Lung (tissue), 12 donors: Measurements from ENCODE around the gene B3GALT6. TPM values are rescaled to one million over a fixed set of nuclear protein-coding genes. Genes with fewer than 3 reads are reported as not detected.

Experiments used
- ATAC-seq: fragments of 200-7000 bp; cut with Tn5 transposase; one replicate; pipeline ENCODE4 v1.9.1; 2020; ENCODE audit warnings: moderate number of reproducible peaks; ENCODE audit not compliant: insufficient read depth, low FRiP score
- DNase-seq, 3 donors: peaks; one replicate each; pipeline ENCODE4 v3.0.0-alpha.2; 2013 to 2017
- H3K27ac ChIP-seq, 2 donors: one replicate each; pipeline ENCODE4 v1.5.1; 2013; ENCODE audit warnings: mild to moderate bottlenecking in 2 of 2, moderate library complexity in 2 of 2, control low read depth in 1 of 2, inconsistent platforms in 1 of 2, low read depth in 1 of 2, low read length in 1 of 2
- H3K27me3 ChIP-seq, 3 donors: one replicate each; pipeline ENCODE4 v1.5.1; 2013; ENCODE audit warnings: low read length in 2 of 3; ENCODE audit not compliant: control insufficient read depth in 3 of 3, insufficient read depth in 3 of 3
- H3K36me3 ChIP-seq, 4 donors: one replicate each; pipeline ENCODE4 v1.5.1; 2013; ENCODE audit warnings: low read length in 4 of 4, mild to moderate bottlenecking in 1 of 4, moderate library complexity in 1 of 4; ENCODE audit not compliant: control insufficient read depth in 4 of 4, insufficient read depth in 4 of 4
- H3K4me1 ChIP-seq, 5 donors: one replicate each; pipeline ENCODE4 v1.5.1; 2013; ENCODE audit warnings: low read length in 5 of 5, mild to moderate bottlenecking in 2 of 5, moderate library complexity in 1 of 5; ENCODE audit not compliant: control insufficient read depth in 5 of 5, insufficient read depth in 5 of 5
- H3K4me3 ChIP-seq: one replicate; pipeline ENCODE4 v1.5.1; 2013; ENCODE audit warnings: mild to moderate bottlenecking, control low read depth, moderate library complexity
- H3K9ac ChIP-seq, 2 donors: one replicate each; pipeline ENCODE4 v1.5.1; 2013; ENCODE audit warnings: low read length in 2 of 2, control low read depth in 1 of 2; ENCODE audit not compliant: insufficient read depth in 1 of 2
- H3K9me3 ChIP-seq, 4 donors: one replicate each; pipeline ENCODE4 v1.5.1; 2013; ENCODE audit warnings: low read length in 3 of 4, mild to moderate bottlenecking in 1 of 4, moderate library complexity in 1 of 4; ENCODE audit not compliant: control insufficient read depth in 4 of 4, insufficient read depth in 3 of 4
- CTCF ChIP-seq: IDR thresholded peaks from 2 replicates; pipeline ENCODE4 v1.5.1; 2012; ENCODE audit warnings: mild to moderate bottlenecking; ENCODE audit errors: control extremely low read depth, extremely low read depth
- WGBS, 2 donors: extraction: QIAGEN DNeasy Blood & Tissue Kit; methylation state at CpG; one replicate each; pipeline ENCODE4 v1.1.7; 2013; 5-methylcytosine and 5-hydroxymethylcytosine counted together
- polyA plus RNA-seq, 2 donors: library from polyadenylated mRNA; stranded (reverse); fragments of 200-250 nt; gene quantifications; one replicate each; pipeline ENCODE4 v1.2.1, GENCODE V29; 2013
- total RNA-seq, 2 donors: library from RNA; depleted of rRNA in 1 of 2; stranded (reverse); fragments of >200 nt in 1 of 2; gene quantifications; one replicate each; pipeline ENCODE4 v1.2.1, GENCODE V29; 2014 to 2021
- donor health status: control.
- donor health status: control.
- donor health status: Bipolar disorder and iron deficiency.
- donor health status: healthy.
- donor health status: DM: yes; HTN: yes; CAD: no.

B3GALT6 gene
- total and polyA plus RNA-seq, 4 donors: 7.0 to 28.3 (median 15.8) TPM

GRCh38 chr1:1218524-1219200 lies 13.4 kb upstream of the B3GALT6 start:
- H3K9me3 ChIP-seq: peaks cover 0 to 2% (median 0%) of the 10 kb centered on the region in 4 donors
- peaks cover 0 to 16% (median 0%) of the 10 kb centered on the region in 5 donors for H3K4me1 ChIP-seq
- H3K9ac ChIP-seq: no peak overlapping the region
- 93 to 95% methylated on average over 36 of the region's 36 CpGs for WGBS, 2 donors
- no peak overlapping the region for H3K27ac ChIP-seq
- no peak overlapping the region for H3K4me3 ChIP-seq
- DNase-seq: no peak
- peaks cover 11 to 74% (median 22%) of the 10 kb centered on the region in 4 donors for H3K36me3 ChIP-seq
- no peak for TF ChIP-seq CTCF
- H3K27me3 ChIP-seq: no peaks in the 10 kb centered on the region
- no peak for ATAC-seq

GRCh38 chr1:1219341-1219740 lies 12.7 kb upstream of the B3GALT6 start:
- H3K27me3 ChIP-seq: no peaks in the 10 kb centered on the region
- H3K4me1 ChIP-seq: peaks cover 0 to 11% (median 0%) of the 10 kb centered on the region in 5 donors
- H3K9ac ChIP-seq: no peak overlapping the region
- H3K27ac ChIP-seq: no peak overlapping the region
- DNase-seq (no peak), ATAC-seq (no peak)
- H3K4me3 ChIP-seq: no peak overlapping the region
- peaks cover 0 to 2% (median 0%) of the 10 kb centered on the region in 4 donors for H3K9me3 ChIP-seq
- H3K36me3 ChIP-seq: peaks cover 11 to 78% (median 22%) of the 10 kb centered on the region in 4 donors
- TF ChIP-seq CTCF: no peak
- 93 to 98% methylated on average over 20 of the region's 20 CpGs for WGBS, 2 donors

- H3K9ac ChIP-seq: no peak overlapping the region
- 92 to 93% methylated on average over 24 of the region's 24 CpGs for WGBS, 2 donors
- H3K4me3 ChIP-seq: no peak overlapping the region
- peaks cover 11 to 80% (median 22%) of the 10 kb centered on the region in 4 donors for H3K36me3 ChIP-seq
- ATAC-seq (no peak), DNase-seq (no peak)
- no peak for TF ChIP-seq CTCF
- H3K27me3 ChIP-seq: no peaks in the 10 kb centered on the region
- H3K9me3 ChIP-seq: peaks cover 0 to 2% (median 0%) of the 10 kb centered on the region in 4 donors
- H3K27ac ChIP-seq: no peak overlapping the region
- H3K4me1 ChIP-seq: peaks cover 0 to 3% (median 0%) of the 10 kb centered on the region in 5 donors
Measured at GRCh38 chr1:1220197-1220596, 11.8 kb upstream of the B3GALT6 start.
